Suprapubic skin (tissue), 4 donors: ENCODE measurements around the gene DBNDD1. TPM values are rescaled to one million over a fixed set of nuclear protein-coding genes. Genes with fewer than 3 reads are reported as not detected.
A peak's percentile ranks its signal among the peaks of the same experiment; 100 is the strongest.

Experiments used
- DNase-seq, 2 donors: peaks; one replicate each; pipeline ENCODE4 v3.0.0-alpha.2; 2019; ENCODE audit warnings: low spot score in 2 of 2
- H3K27ac ChIP-seq: fragments of 200-600 bp; sonication (generic); one replicate; pipeline ENCODE4 v1.5.1; 2019
- H3K27me3 ChIP-seq: fragments of 200-600 bp; sonication (generic); one replicate; pipeline ENCODE4 v1.5.1; 2019
- H3K36me3 ChIP-seq: fragments of 200-600 bp; sonication (generic); one replicate; pipeline ENCODE4 v1.5.1; 2019
- H3K4me1 ChIP-seq: fragments of 200-600 bp; sonication (generic); one replicate; pipeline ENCODE4 v1.5.1; 2019
- H3K4me3 ChIP-seq: fragments of 200-600 bp; sonication (generic); one replicate; pipeline ENCODE4 v1.5.1; 2019; ENCODE audit warnings: mild to moderate bottlenecking
- H3K9me3 ChIP-seq: fragments of 200-600 bp; sonication (generic); one replicate; pipeline ENCODE4 v1.5.1; 2019
- CTCF ChIP-seq, 2 donors: fragments of 200-600 bp in 1 of 2; fragments of 450-650 bp in 1 of 2; sonication (generic) in 1 of 2; IDR thresholded peaks; one replicate each; pipeline ENCODE4 v1.5.1; 2016 to 2019; ENCODE audit warnings: antibody characterized with exemption in 2 of 2, mild to moderate bottlenecking in 1 of 2, moderate library complexity in 1 of 2
- EP300 ChIP-seq: sonication (generic); formaldehyde crosslinking; IDR thresholded peaks from one replicate; pipeline ENCODE4 v1.6.1; 2017; ENCODE audit warnings: antibody characterized with exemption
- POLR2A ChIP-seq, 2 donors: fragments of 450-650 bp; IDR thresholded peaks; one replicate each; pipeline ENCODE4 v1.6.1; 2017; ENCODE audit warnings: antibody characterized with exemption in 2 of 2, mild to moderate bottlenecking in 2 of 2, moderate library complexity in 2 of 2
- POLR2AphosphoS5 ChIP-seq, 3 donors: sonication (generic); formaldehyde crosslinking; IDR thresholded peaks; one replicate each; pipeline ENCODE4 v1.6.1; 2017; ENCODE audit warnings: antibody characterized with exemption in 3 of 3
- WGBS: methylation state at CpG from one replicate; pipeline ENCODE4 v1.1.5; 2018; 5-methylcytosine and 5-hydroxymethylcytosine counted together
- total RNA-seq, 4 donors: library from RNA; depleted of rRNA; stranded (reverse); fragments of >200 nt; gene quantifications; one replicate each; pipeline ENCODE4 v1.1.0, GENCODE V29; 2016

DBNDD1 gene
- total RNA-seq, 4 donors from 2014 or later, result 1.2 to 7.5 (median 4.5) TPM

- no peak overlapping the region for H3K27ac ChIP-seq
- 95% methylated on average over 9 of the region's 12 CpGs for WGBS
- no peak for TF ChIP-seq POLR2AphosphoS5 (IDR thresholded peaks at IDR 0.05)
- no peak for TF ChIP-seq CTCF (IDR thresholded peaks at IDR 0.05)
- TF ChIP-seq POLR2A (IDR thresholded peaks at IDR 0.05), result no peak
- no peak for TF ChIP-seq EP300
- no peak for DNase-seq
- H3K36me3 ChIP-seq, result peaks cover 20% of the 10 kb centered on the region
- no peaks in the 10 kb centered on the region for H3K27me3 ChIP-seq
- no peak overlapping the region for H3K4me3 ChIP-seq
- no peaks in the 10 kb centered on the region for H3K4me1 ChIP-seq
- H3K9me3 ChIP-seq, result no peaks in the 10 kb centered on the region
These were observed 9.7 kb upstream of the DBNDD1 start for GRCh38 chr16:90028985-90029384.

DNA sequence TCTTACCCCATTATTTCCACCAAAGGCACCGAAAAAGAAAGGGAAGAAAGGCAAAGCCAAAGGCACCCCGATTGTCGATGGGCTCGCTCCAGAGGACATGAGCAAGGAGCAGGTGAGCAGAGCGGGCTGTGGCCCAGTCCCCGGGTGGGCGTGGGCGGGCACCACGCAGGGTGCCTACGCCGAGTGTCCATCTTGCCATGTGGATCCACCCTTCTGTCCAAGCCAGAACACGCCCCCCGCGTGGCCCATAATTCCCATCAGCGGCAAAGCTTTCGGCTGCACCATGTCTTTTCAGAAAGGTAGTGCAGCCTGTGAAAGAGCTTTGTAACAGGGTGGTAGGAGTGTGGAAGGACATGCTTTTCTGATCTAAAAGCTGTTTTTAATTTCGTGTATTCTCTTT lies 8.4 kb upstream of the DBNDD1 start:
- no peaks in the 10 kb centered on the region for H3K9me3 ChIP-seq
- peaks cover 8% of the 10 kb centered on the region for H3K4me1 ChIP-seq
- H3K4me3 ChIP-seq, result no peak overlapping the region
- DNase-seq, result no peak
- WGBS, result 92% methylated on average over 17 of the region's 17 CpGs
- peaks cover 16% of the 10 kb centered on the region for H3K36me3 ChIP-seq
- H3K27ac ChIP-seq, result no peak overlapping the region
- H3K27me3 ChIP-seq, result no peaks in the 10 kb centered on the region
- TF ChIP-seq POLR2A (IDR thresholded peaks at IDR 0.05) (no peak), POLR2AphosphoS5 (IDR thresholded peaks at IDR 0.05) (no peak), EP300 (no peak), CTCF (IDR thresholded peaks at IDR 0.05) (no peak)

GRCh38 chr16:90026135-90026534 lies 6.9 kb upstream of the DBNDD1 start:
- Histone ChIP-seq H3K9me3 (no peaks in the 10 kb centered on the region), H3K4me1 (peaks cover 16% of the 10 kb centered on the region), H3K27me3 (no peaks in the 10 kb centered on the region), H3K27ac (no peak overlapping the region), H3K4me3 (no peak overlapping the region), H3K36me3 (peaks cover 7% of the 10 kb centered on the region)
- 76% methylated on average over 8 of the region's 8 CpGs for WGBS
- TF ChIP-seq CTCF (IDR thresholded peaks at IDR 0.05) (no peak), POLR2A (IDR thresholded peaks at IDR 0.05) (no peak), EP300 (no peak), POLR2AphosphoS5 (IDR thresholded peaks at IDR 0.05) (no peak)
- no peak for DNase-seq

DNA sequence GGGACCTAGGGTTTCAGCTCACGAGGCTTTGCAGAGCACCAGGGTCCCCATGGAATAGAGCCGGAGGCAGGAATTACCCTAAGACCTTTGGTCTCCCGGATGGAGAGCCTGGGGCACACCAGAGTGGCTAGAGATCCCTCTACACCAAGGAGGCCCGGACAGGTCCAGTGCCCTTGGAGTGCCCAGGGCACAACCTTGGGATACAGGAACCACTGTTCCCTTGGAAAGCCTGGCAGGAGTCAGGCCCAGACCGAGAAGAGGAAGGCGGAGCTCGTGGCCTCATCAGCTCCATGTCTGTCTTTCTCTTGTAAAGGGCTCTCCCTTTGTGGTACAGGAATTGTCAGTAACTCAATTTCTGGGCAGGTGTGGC lies 3.8 kb upstream of the DBNDD1 start:
- Histone ChIP-seq H3K9me3 (no peaks in the 10 kb centered on the region), H3K4me3 (peak overlapping the region; percentile 69), H3K27me3 (no peaks in the 10 kb centered on the region), H3K4me1 (peaks cover 32% of the 10 kb centered on the region), H3K36me3 (peaks cover 6% of the 10 kb centered on the region), H3K27ac (peak overlapping the region; percentile 60)
- no peak for TF ChIP-seq EP300
- TF ChIP-seq POLR2A (IDR thresholded peaks at IDR 0.05), result no peak
- no peak for TF ChIP-seq CTCF (IDR thresholded peaks at IDR 0.05)
- TF ChIP-seq POLR2AphosphoS5 (IDR thresholded peaks at IDR 0.05), result no peak
- DNase-seq, result no peak
- WGBS, result 30% methylated on average over 2 of the region's 7 CpGs

DNA sequence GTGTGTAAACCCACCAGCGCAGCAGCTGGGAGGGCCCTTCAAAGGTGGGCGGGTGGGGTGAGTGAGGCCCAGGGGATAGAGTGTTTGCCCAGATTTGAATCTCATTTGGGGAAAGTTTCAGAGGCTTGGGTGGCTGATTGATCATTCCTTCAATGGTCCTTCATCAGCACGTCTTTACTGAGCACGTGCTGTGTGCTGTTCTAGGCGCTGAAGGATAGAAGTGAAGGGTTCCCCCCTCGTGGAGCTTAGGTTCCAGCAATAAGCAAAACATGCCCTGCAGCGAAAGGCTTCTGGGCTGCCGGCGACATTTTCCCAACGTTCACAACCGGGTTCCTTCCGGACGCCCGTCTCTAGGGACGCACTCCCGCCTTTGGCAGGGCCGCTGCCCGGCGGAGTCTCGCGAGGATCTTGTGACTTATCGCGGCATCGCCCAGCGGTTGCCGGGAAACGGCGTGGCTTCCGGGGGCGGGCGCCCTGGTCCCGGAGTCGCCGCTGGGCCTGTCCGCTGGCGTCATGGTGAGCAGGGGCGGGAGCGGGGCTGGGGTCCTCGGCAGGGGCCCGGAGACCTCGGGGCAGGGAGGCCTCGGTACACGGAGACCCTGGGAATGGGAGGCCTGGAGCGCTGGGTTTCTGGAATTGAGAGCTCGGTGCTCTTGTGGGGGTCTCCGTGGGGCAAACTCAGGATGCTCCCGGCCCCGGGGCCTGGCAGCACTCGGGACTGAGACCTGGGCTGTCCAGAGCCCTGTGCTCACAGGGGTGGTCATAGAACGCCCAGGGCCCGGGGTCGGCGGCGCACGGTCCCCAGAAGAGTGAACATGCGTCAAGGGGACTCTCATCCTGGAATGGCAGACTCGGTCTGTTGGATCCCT lies 3.2 kb upstream of the DBNDD1 start:
- peak overlapping the region; percentile 69 for H3K4me3 ChIP-seq
- H3K4me1 ChIP-seq, result peaks cover 32% of the 10 kb centered on the region
- peak overlapping the region; percentile 60 for H3K27ac ChIP-seq
- peaks cover 4% of the 10 kb centered on the region for H3K36me3 ChIP-seq
- 5% methylated on average over 37 of the region's 57 CpGs for WGBS
- DNase-seq, result peak; percentile 92 to 94
- peak in 2 of 3 donors; percentile 18 to 61 for TF ChIP-seq POLR2AphosphoS5 (IDR thresholded peaks at IDR 0.05)
- no peak for TF ChIP-seq CTCF (IDR thresholded peaks at IDR 0.05)
- no peaks in the 10 kb centered on the region for H3K27me3 ChIP-seq
- H3K9me3 ChIP-seq, result no peaks in the 10 kb centered on the region
